Mucosa of stomach (tissue), 1 donor: Measurements from ENCODE around the gene ZSCAN1.

Experiments used
- H3K27me3 ChIP-seq: one replicate; pipeline ENCODE4 v1.7.0; 2013; ENCODE audit warnings: mild to moderate bottlenecking, low read length; ENCODE audit not compliant: control insufficient read depth, insufficient read depth
- H3K36me3 ChIP-seq: one replicate; pipeline ENCODE4 v1.7.0; 2013; ENCODE audit warnings: low read length; ENCODE audit not compliant: control insufficient read depth, insufficient read depth
- H3K4me1 ChIP-seq: one replicate; pipeline ENCODE4 v1.7.0; 2013; ENCODE audit warnings: mild to moderate bottlenecking, low read length; ENCODE audit not compliant: control insufficient read depth, insufficient read depth
- H3K4me3 ChIP-seq: one replicate; pipeline ENCODE4 v1.7.0; 2013; ENCODE audit warnings: low read length
- H3K9ac ChIP-seq: one replicate; pipeline ENCODE4 v1.7.0; 2013; ENCODE audit warnings: mild to moderate bottlenecking, low read length, moderate library complexity
- H3K9me3 ChIP-seq: one replicate; pipeline ENCODE4 v1.7.0; 2013; ENCODE audit warnings: mild to moderate bottlenecking, low read length, moderate library complexity; ENCODE audit not compliant: control insufficient read depth
- donor health status: Pancreatic carcinoma.

ZSCAN1 gene

GRCh38 chr19:58014141-58014540, 19.7 kb upstream of the ZSCAN1 start:
- Histone ChIP-seq H3K4me3 (no peak overlapping the region), H3K27me3 (no peaks in the 10 kb centered on the region), H3K36me3 (no peaks in the 10 kb centered on the region), H3K4me1 (no peaks in the 10 kb centered on the region), H3K9me3 (no peaks in the 10 kb centered on the region), H3K9ac (no peak overlapping the region)

GRCh38 chr19:58020129-58020528, 13.7 kb upstream of the ZSCAN1 start:
- peaks cover 4% of the 10 kb centered on the region for H3K9me3 ChIP-seq
- no peaks in the 10 kb centered on the region for H3K27me3 ChIP-seq
- H3K4me3 ChIP-seq, result no peak overlapping the region
- H3K9ac ChIP-seq, result no peak overlapping the region
- no peaks in the 10 kb centered on the region for H3K4me1 ChIP-seq
- no peaks in the 10 kb centered on the region for H3K36me3 ChIP-seq

GRCh38 chr19:58021541-58022282, 12.1 kb upstream of the ZSCAN1 start:
- Histone ChIP-seq H3K9ac (no peak overlapping the region), H3K9me3 (peaks cover 4% of the 10 kb centered on the region), H3K27me3 (no peaks in the 10 kb centered on the region), H3K4me3 (no peak overlapping the region), H3K4me1 (no peaks in the 10 kb centered on the region), H3K36me3 (no peaks in the 10 kb centered on the region)

- H3K27me3 ChIP-seq, result no peaks in the 10 kb centered on the region
- no peaks in the 10 kb centered on the region for H3K36me3 ChIP-seq
- H3K9ac ChIP-seq, result no peak overlapping the region
- H3K4me1 ChIP-seq, result no peaks in the 10 kb centered on the region
- no peak overlapping the region for H3K4me3 ChIP-seq
- peaks cover 4% of the 10 kb centered on the region for H3K9me3 ChIP-seq
These were observed 11.6 kb upstream of the ZSCAN1 start for GRCh38 chr19:58022283-58022660.

- H3K36me3 ChIP-seq, result no peaks in the 10 kb centered on the region
These were observed 9.2 kb upstream of the ZSCAN1 start for GRCh38 chr19:58024661-58025060.

GRCh38 chr19:58034477-58034793, 610 bp downstream of the ZSCAN1 start:
- no peaks in the 10 kb centered on the region for H3K4me1 ChIP-seq
- no peak overlapping the region for H3K9ac ChIP-seq
- no peak overlapping the region for H3K4me3 ChIP-seq
- no peaks in the 10 kb centered on the region for H3K36me3 ChIP-seq
- H3K9me3 ChIP-seq, result peaks cover 4% of the 10 kb centered on the region
- no peaks in the 10 kb centered on the region for H3K27me3 ChIP-seq

More at GRCh38 chr19:58024661-58025060, 9.2 kb upstream of the ZSCAN1 start:
- H3K9ac ChIP-seq, result no peak overlapping the region
- H3K4me3 ChIP-seq, result no peak overlapping the region
- H3K9me3 ChIP-seq, result peaks cover 3% of the 10 kb centered on the region
- no peaks in the 10 kb centered on the region for H3K27me3 ChIP-seq
- no peaks in the 10 kb centered on the region for H3K4me1 ChIP-seq

- Histone ChIP-seq H3K36me3 (no peaks in the 10 kb centered on the region), H3K27me3 (no peaks in the 10 kb centered on the region), H3K4me3 (no peak overlapping the region), H3K9me3 (peaks cover 4% of the 10 kb centered on the region), H3K9ac (no peak overlapping the region), H3K4me1 (no peaks in the 10 kb centered on the region)
These were observed 2.0 kb downstream of the ZSCAN1 start for GRCh38 chr19:58035863-58036262.

GRCh38 chr19:58037927-58038687, 4.3 kb downstream of the ZSCAN1 start:
- Histone ChIP-seq H3K4me1 (no peaks in the 10 kb centered on the region), H3K4me3 (no peak overlapping the region), H3K9me3 (peaks cover 4% of the 10 kb centered on the region), H3K27me3 (no peaks in the 10 kb centered on the region), H3K9ac (no peak overlapping the region), H3K36me3 (no peaks in the 10 kb centered on the region)

- H3K27me3 ChIP-seq, result no peaks in the 10 kb centered on the region
- no peak overlapping the region for H3K4me3 ChIP-seq
- no peak overlapping the region for H3K9ac ChIP-seq
- peaks cover 4% of the 10 kb centered on the region for H3K9me3 ChIP-seq
- no peaks in the 10 kb centered on the region for H3K4me1 ChIP-seq
- no peaks in the 10 kb centered on the region for H3K36me3 ChIP-seq
These were observed 4.9 kb downstream of the ZSCAN1 start for GRCh38 chr19:58038688-58039204.

GRCh38 chr19:58040751-58041525, 7.1 kb downstream of the ZSCAN1 start:
- Histone ChIP-seq H3K4me1 (no peaks in the 10 kb centered on the region), H3K9me3 (peaks cover 4% of the 10 kb centered on the region), H3K9ac (no peak overlapping the region)

GRCh38 chr19:58042495-58043340, 8.9 kb downstream of the ZSCAN1 start:
- no peaks in the 10 kb centered on the region for H3K4me1 ChIP-seq
- peaks cover 4% of the 10 kb centered on the region for H3K9me3 ChIP-seq
- H3K36me3 ChIP-seq, result no peaks in the 10 kb centered on the region
- no peak overlapping the region for H3K9ac ChIP-seq
- no peaks in the 10 kb centered on the region for H3K27me3 ChIP-seq
- H3K4me3 ChIP-seq, result no peak overlapping the region

More at GRCh38 chr19:58040751-58041525, 7.1 kb downstream of the ZSCAN1 start:
- no peaks in the 10 kb centered on the region for H3K27me3 ChIP-seq
- no peaks in the 10 kb centered on the region for H3K36me3 ChIP-seq
- H3K4me3 ChIP-seq, result no peak overlapping the region
